SJSA1 (cell line): Measurements from ENCODE around the gene TTLL4. TPM values are rescaled to one million over a fixed set of nuclear protein-coding genes. Genes with fewer than 3 reads are reported as not detected.

Experiments
- DNase-seq, 2 experiments: peaks; one replicate each; pipeline ENCODE4 v3.0.0-alpha.2; 2015 to 2020; ENCODE audit warnings: low spot score in 2 of 2, low read depth in 1 of 2
- H3K27ac ChIP-seq: fragments of 250-450 bp; sonication (Bioruptor Pico); 2 replicates; pipeline ENCODE4 v1.5.1; 2020; ENCODE audit warnings: mild to moderate bottlenecking, moderate library complexity
- H3K27me3 ChIP-seq: fragments of 250-450 bp; sonication (Bioruptor Pico); replicated peaks from 2 replicates; pipeline ENCODE4 v1.5.1; 2020; ENCODE audit warnings: mild to moderate bottlenecking, moderate library complexity
- H3K36me3 ChIP-seq: fragments of 250-450 bp; sonication (Bioruptor Pico); 2 replicates; pipeline ENCODE4 v1.5.1; 2020; ENCODE audit warnings: mild to moderate bottlenecking
- H3K4me1 ChIP-seq: fragments of 250-450 bp; sonication (Bioruptor Pico); replicated peaks from 2 replicates; pipeline ENCODE4 v1.6.1; 2021; ENCODE audit warnings: mild to moderate bottlenecking
- H3K4me3 ChIP-seq: fragments of 250-450 bp; sonication (Bioruptor Pico); 2 replicates; pipeline ENCODE4 v1.5.1; 2020; ENCODE audit warnings: mild to moderate bottlenecking
- H3K9me3 ChIP-seq: fragments of 250-450 bp; sonication (Bioruptor Pico); replicated peaks from 2 replicates; pipeline ENCODE4 v1.5.1; 2020; ENCODE audit warnings: mild to moderate bottlenecking
- total RNA-seq: library from RNA; depleted of rRNA; stranded (reverse); fragments of >200 nt; shearing (Covaris generic); gene quantifications from 2 replicates; pipeline ENCODE4 v1.2.3, GENCODE V29; 2014; rRNA removed

Gene TTLL4
- total RNA-seq, 1 experiment from 2014 or later: 6.4 TPM

DNA sequence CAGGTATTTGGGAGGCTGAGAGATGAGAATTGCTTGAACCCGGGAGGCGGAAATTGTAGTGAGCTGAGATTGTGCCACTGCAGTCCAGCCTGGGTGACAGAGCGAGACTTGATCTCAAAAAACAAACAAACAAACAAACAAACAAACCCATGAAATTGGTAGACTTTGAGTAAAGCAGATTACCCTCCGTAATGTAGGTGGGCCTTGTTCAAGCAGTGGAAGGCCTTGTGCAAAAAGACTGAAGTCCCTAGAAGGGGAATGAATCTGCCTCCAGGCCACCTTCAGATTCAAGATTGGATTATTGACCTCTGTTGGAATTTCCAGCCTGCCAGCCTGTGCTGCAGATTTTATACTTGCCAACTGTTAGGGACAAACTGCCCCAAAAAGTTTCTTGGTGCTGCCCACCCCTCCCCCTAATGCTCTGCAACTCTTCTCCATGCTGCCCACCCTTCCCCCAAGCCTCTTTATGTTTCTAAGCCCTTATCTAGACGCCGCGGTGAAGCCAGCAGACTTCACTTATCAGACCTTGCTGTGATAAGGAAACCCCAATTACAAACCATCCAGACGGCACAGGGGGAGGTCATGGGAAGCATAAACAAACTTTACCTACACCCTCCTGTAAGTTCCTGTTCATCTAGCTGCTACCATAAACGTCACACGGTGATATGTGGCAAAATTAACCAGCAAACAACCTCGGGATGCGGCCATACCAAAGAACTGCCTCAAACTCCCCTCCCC lies 88.3 kb downstream of the TTLL4 start:
- Histone ChIP-seq H3K27ac (no peak overlapping the region), H3K36me3 (no peaks in the 10 kb centered on the region), H3K9me3 (no peaks in the 10 kb centered on the region), H3K4me1 (no peaks in the 10 kb centered on the region), H3K27me3 (no peaks in the 10 kb centered on the region), H3K4me3 (no peak overlapping the region)
- DNase-seq: no peak

DNA sequence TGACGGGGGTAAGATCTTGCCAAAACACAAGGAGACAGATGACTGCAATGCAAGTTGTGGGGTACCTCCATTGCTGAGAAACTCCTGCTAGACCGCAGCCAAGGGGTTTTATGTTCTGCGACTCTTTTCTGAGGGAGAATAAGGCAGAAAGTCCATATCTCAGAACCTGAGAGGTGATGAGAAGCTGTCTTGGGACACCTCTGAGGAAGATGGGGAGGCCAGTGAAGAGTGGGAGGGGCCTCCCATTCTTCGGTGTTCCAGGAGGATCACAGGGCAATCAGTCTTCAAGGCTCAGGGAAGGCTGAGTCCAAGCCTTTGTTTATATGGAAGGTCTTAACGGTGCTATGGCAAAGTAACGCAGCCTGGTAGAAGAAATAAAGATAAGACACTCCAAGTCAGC lies 89.4 kb downstream of the TTLL4 start:
- no peaks in the 10 kb centered on the region for H3K4me1 ChIP-seq
- DNase-seq: no peak
- H3K9me3 ChIP-seq: no peaks in the 10 kb centered on the region
- H3K27me3 ChIP-seq: no peaks in the 10 kb centered on the region
- H3K27ac ChIP-seq: no peak overlapping the region
- H3K4me3 ChIP-seq: no peak overlapping the region
- H3K36me3 ChIP-seq: no peaks in the 10 kb centered on the region

- Histone ChIP-seq H3K9me3 (no peaks in the 10 kb centered on the region), H3K4me1 (no peaks in the 10 kb centered on the region; the same call in 1 of the 2 replicates), H3K27ac (no peak overlapping the region), H3K4me3 (no peak overlapping the region), H3K36me3 (no peaks in the 10 kb centered on the region), H3K27me3 (no peaks in the 10 kb centered on the region)
- DNase-seq: no peak
Measured at GRCh38 chr2:218802386-218802994, 91.9 kb downstream of the TTLL4 start.

- H3K4me3 ChIP-seq: no peak overlapping the region
- no peaks in the 10 kb centered on the region for H3K27me3 ChIP-seq
- DNase-seq: no peak
- no peak overlapping the region for H3K27ac ChIP-seq
- no peaks in the 10 kb centered on the region for H3K9me3 ChIP-seq
- H3K36me3 ChIP-seq: no peaks in the 10 kb centered on the region
- H3K4me1 ChIP-seq: no peaks in the 10 kb centered on the region; the same call in 1 of the 2 replicates
Measured at GRCh38 chr2:218804817-218805216, 94.2 kb downstream of the TTLL4 start.

Other genes starting within 250 kb of the TTLL4 start
- 16.2 and 19.2 TPM in 2 replicates for gene USP37, start 142.5 kb upstream of the TTLL4 start, total RNA-seq
- gene CNOT9, start 142.0 kb upstream of the TTLL4 start, total RNA-seq: 84.6 and 98.9 TPM in 2 replicates
- not detected in 2 replicates for gene PLCD4, start 102.9 kb upstream of the TTLL4 start, total RNA-seq
- 6.9 and 7.2 TPM in 2 replicates for gene ZNF142, start 51.2 kb upstream of the TTLL4 start, total RNA-seq
- gene BCS1L, start 51.2 kb upstream of the TTLL4 start, total RNA-seq: 35.8 and 45.0 TPM in 2 replicates
- 29.8 and 40.5 TPM in 2 replicates for gene RNF25, start 38.8 kb upstream of the TTLL4 start, total RNA-seq
- 7.9 and 8.5 TPM in 2 replicates for gene STK36, start 38.7 kb upstream of the TTLL4 start, total RNA-seq
- gene CYP27A1, start 71.3 kb downstream of the TTLL4 start, total RNA-seq: 4.1 and 5.5 TPM in 2 replicates
- not detected in 2 replicates for gene PRKAG3, start 121.0 kb downstream of the TTLL4 start, total RNA-seq
- gene WNT6, start 149.0 kb downstream of the TTLL4 start, total RNA-seq: not detected in 2 replicates
- gene WNT10A, start 170.0 kb downstream of the TTLL4 start, total RNA-seq: not detected in 2 replicates
- not detected in 2 replicates for gene CDK5R2, start 248.8 kb downstream of the TTLL4 start, total RNA-seq